Activated B cell treated with CpG ODN at 0.5 μM for 24 hours (primary cell): Measurements from ENCODE around the gene LRTM1. TPM values are rescaled to one million over a fixed set of nuclear protein-coding genes. Genes with fewer than 3 reads are reported as not detected.

ENCODE experiments used
- ATAC-seq: fragments of 200-7000 bp; cut with Tn5 transposase; one replicate; pipeline ENCODE4 v1.10.0; 2021; ENCODE audit warnings: low read depth, mild to moderate bottlenecking, moderate library complexity
- CTCF ChIA-PET: fragments of 350-600 bp; sonication (Branson Sonifier 250); formaldehyde crosslinking; loops from one replicate; lab custom pipeline; 2021; ENCODE audit warnings: antibody characterized with exemption; lab: Charles Lee
- POLR2A ChIA-PET: fragments of 350-600 bp; sonication (Branson Sonifier 250); formaldehyde crosslinking; loops from one replicate; lab custom pipeline; 2021; ENCODE audit warnings: antibody characterized with exemption; lab: Charles Lee
- DNase-seq: peaks from one replicate; pipeline ENCODE4 v3.0.0; 2022
- H3K27ac Mint-ChIP-seq: one replicate; pipeline ENCODE4 v1.8.0; 2020; ENCODE audit warnings: mixed read lengths
- H3K27me3 Mint-ChIP-seq: one replicate; pipeline ENCODE4 v1.8.0; 2021; ENCODE audit warnings: mixed read lengths
- H3K36me3 Mint-ChIP-seq: one replicate; pipeline ENCODE4 v1.8.0; 2021; ENCODE audit warnings: low read depth, mixed read lengths
- H3K4me1 Mint-ChIP-seq: one replicate; pipeline ENCODE4 v1.8.0; 2021; ENCODE audit warnings: mixed read lengths
- H3K4me3 Mint-ChIP-seq: one replicate; pipeline ENCODE4 v1.8.0; 2020; ENCODE audit warnings: mild to moderate bottlenecking, mixed read lengths
- H3K9me3 Mint-ChIP-seq: one replicate; pipeline ENCODE4 v1.8.0; 2020; ENCODE audit warnings: mixed read lengths
- CTCF ChIP-seq: fragments of 200-600 bp; IDR thresholded peaks from one replicate; pipeline ENCODE4 v1.8.0; 2022; ENCODE audit warnings: antibody characterized with exemption, mild to moderate bottlenecking
- intact Hi-C: fragments of 100-400 bp; cut with micrococcal nuclease; formaldehyde crosslinking; loops from one replicate; pipeline ENCODE4 v1.15.1; 2024
- total RNA-seq: library from RNA; stranded (reverse); gene quantifications from 2 replicates; pipeline ENCODE4 v1.2.3, GENCODE V29; 2022

The LRTM1 gene
- total RNA-seq, 1 donor from 2014 or later: not detected

GRCh38 chr3:54900838-54901591 lies 26.8 kb downstream of the LRTM1 start:
- DNase-seq (no peak), ATAC-seq (no peak)
- ChIA-PET POLR2A (no interaction called here), CTCF (no interaction called here)
- Mint-ChIP-seq H3K27me3 (no peaks in the 10 kb centered on the region), H3K36me3 (no peaks in the 10 kb centered on the region), H3K4me1 (no peaks in the 10 kb centered on the region), H3K9me3 (no peaks in the 10 kb centered on the region), H3K4me3 (no peak overlapping the region), H3K27ac (no peak overlapping the region)
- intact Hi-C loops: no loop called here
- no peak for TF ChIP-seq CTCF

- ChIA-PET CTCF (no interaction called here), POLR2A (no interaction called here)
- H3K36me3 Mint-ChIP-seq: no peaks in the 10 kb centered on the region
- H3K27me3 Mint-ChIP-seq: no peaks in the 10 kb centered on the region
- no peak overlapping the region for H3K4me3 Mint-ChIP-seq
- intact Hi-C loops: no loop called here
- no peaks in the 10 kb centered on the region for H3K4me1 Mint-ChIP-seq
- no peak for ATAC-seq
- no peak overlapping the region for H3K27ac Mint-ChIP-seq
- H3K9me3 Mint-ChIP-seq: no peaks in the 10 kb centered on the region
- no peak for TF ChIP-seq CTCF
- DNase-seq: no peak
Measured at GRCh38 chr3:54899273-54899672, 28.6 kb downstream of the LRTM1 start.

- Mint-ChIP-seq H3K4me1 (no peaks in the 10 kb centered on the region), H3K36me3 (no peaks in the 10 kb centered on the region), H3K9me3 (no peaks in the 10 kb centered on the region), H3K27me3 (no peaks in the 10 kb centered on the region), H3K4me3 (no peak overlapping the region), H3K27ac (no peak overlapping the region)
- intact Hi-C loops: no loop called here
- no peak for ATAC-seq
- POLR2A ChIA-PET: no interaction called here
- CTCF ChIA-PET: no interaction called here
- no peak for TF ChIP-seq CTCF
- no peak for DNase-seq
Measured at GRCh38 chr3:54897028-54897711, 30.7 kb downstream of the LRTM1 start.

GRCh38 chr3:54895613-54896012 lies 32.2 kb downstream of the LRTM1 start:
- no peaks in the 10 kb centered on the region for H3K4me1 Mint-ChIP-seq
- ATAC-seq (no peak), DNase-seq (no peak)
- H3K4me3 Mint-ChIP-seq: no peak overlapping the region
- ChIA-PET CTCF (no interaction called here), POLR2A (no interaction called here)
- intact Hi-C loops: no loop called here
- no peak for TF ChIP-seq CTCF
- H3K36me3 Mint-ChIP-seq: no peaks in the 10 kb centered on the region
- no peak overlapping the region for H3K27ac Mint-ChIP-seq
- H3K9me3 Mint-ChIP-seq: no peaks in the 10 kb centered on the region
- no peaks in the 10 kb centered on the region for H3K27me3 Mint-ChIP-seq

- DNase-seq (no peak), ATAC-seq (no peak)
- CTCF ChIA-PET: no interaction called here
- no peaks in the 10 kb centered on the region for H3K27me3 Mint-ChIP-seq
- TF ChIP-seq CTCF: no peak
- H3K4me3 Mint-ChIP-seq: no peak overlapping the region
- no peaks in the 10 kb centered on the region for H3K4me1 Mint-ChIP-seq
- H3K27ac Mint-ChIP-seq: no peak overlapping the region
- intact Hi-C loops: no loop called here
- H3K9me3 Mint-ChIP-seq: no peaks in the 10 kb centered on the region
- H3K36me3 Mint-ChIP-seq: no peaks in the 10 kb centered on the region
- POLR2A ChIA-PET: no interaction called here
Measured at GRCh38 chr3:54892168-54892567, 35.7 kb downstream of the LRTM1 start.
